ENCODE results near the gene ST8SIA5.

The ST8SIA5 gene

DNA sequence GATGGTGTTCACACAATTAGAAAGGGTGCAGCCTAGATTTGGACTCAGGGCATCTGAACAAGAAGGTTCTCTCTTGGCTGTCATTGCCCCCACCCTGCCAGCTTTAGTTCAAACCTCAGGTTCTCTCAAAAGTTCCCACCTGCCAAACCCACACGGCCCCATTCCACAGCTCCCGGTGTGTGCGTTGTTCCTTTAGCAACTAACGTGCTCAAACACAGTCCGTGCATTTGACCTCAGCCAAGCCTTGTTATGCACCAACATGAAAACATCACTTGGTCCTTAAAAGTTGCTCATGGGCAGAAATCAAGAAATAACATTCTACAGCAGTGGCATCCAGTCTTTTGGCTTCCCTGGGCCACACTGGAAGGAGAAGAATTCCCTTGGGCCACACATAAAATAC, 131.8 kb downstream of the ST8SIA5 start:
- TF ChIP-seq, protein P1, sequence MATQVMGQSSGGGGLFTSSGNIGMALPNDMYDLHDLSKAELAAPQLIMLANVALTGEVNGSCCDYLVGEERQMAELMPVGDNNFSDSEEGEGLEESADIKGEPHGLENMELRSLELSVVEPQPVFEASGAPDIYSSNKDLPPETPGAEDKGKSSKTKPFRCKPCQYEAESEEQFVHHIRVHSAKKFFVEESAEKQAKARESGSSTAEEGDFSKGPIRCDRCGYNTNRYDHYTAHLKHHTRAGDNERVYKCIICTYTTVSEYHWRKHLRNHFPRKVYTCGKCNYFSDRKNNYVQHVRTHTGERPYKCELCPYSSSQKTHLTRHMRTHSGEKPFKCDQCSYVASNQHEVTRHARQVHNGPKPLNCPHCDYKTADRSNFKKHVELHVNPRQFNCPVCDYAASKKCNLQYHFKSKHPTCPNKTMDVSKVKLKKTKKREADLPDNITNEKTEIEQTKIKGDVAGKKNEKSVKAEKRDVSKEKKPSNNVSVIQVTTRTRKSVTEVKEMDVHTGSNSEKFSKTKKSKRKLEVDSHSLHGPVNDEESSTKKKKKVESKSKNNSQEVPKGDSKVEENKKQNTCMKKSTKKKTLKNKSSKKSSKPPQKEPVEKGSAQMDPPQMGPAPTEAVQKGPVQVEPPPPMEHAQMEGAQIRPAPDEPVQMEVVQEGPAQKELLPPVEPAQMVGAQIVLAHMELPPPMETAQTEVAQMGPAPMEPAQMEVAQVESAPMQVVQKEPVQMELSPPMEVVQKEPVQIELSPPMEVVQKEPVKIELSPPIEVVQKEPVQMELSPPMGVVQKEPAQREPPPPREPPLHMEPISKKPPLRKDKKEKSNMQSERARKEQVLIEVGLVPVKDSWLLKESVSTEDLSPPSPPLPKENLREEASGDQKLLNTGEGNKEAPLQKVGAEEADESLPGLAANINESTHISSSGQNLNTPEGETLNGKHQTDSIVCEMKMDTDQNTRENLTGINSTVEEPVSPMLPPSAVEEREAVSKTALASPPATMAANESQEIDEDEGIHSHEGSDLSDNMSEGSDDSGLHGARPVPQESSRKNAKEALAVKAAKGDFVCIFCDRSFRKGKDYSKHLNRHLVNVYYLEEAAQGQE (IDR thresholded peaks at IDR 0.05; ENCODE audit: insufficient replicate concordance, low read depth), result no peak
- TF ChIP-seq POLR2AphosphoS5 (IDR thresholded peaks at IDR 0.05; ENCODE audit: low read depth) (no peak), SPI1 (IDR thresholded peaks at IDR 0.05; ENCODE audit: borderline replicate concordance, low read depth) (no peak), GABPA (IDR thresholded peaks at IDR 0.05; ENCODE audit: low read depth) (no peak)
- TF ChIP-seq, protein P2, sequence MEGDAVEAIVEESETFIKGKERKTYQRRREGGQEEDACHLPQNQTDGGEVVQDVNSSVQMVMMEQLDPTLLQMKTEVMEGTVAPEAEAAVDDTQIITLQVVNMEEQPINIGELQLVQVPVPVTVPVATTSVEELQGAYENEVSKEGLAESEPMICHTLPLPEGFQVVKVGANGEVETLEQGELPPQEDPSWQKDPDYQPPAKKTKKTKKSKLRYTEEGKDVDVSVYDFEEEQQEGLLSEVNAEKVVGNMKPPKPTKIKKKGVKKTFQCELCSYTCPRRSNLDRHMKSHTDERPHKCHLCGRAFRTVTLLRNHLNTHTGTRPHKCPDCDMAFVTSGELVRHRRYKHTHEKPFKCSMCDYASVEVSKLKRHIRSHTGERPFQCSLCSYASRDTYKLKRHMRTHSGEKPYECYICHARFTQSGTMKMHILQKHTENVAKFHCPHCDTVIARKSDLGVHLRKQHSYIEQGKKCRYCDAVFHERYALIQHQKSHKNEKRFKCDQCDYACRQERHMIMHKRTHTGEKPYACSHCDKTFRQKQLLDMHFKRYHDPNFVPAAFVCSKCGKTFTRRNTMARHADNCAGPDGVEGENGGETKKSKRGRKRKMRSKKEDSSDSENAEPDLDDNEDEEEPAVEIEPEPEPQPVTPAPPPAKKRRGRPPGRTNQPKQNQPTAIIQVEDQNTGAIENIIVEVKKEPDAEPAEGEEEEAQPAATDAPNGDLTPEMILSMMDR (IDR thresholded peaks at IDR 0.05; ENCODE audit: insufficient read depth, low read length), result no peak
- Histone ChIP-seq H3K4me3 (replicated peaks; ENCODE audit: insufficient read depth, low read length) (no peak overlapping the region), H3K27me3 (ENCODE audit: insufficient read depth, poor library complexity, severe bottlenecking) (no peaks in the 10 kb centered on the region), H3K27ac (replicated peaks) (no peak overlapping the region)
- no peak for DNase-seq (ENCODE audit: low read depth in 1 of 2, low spot score in 1 of 2)

DNA sequence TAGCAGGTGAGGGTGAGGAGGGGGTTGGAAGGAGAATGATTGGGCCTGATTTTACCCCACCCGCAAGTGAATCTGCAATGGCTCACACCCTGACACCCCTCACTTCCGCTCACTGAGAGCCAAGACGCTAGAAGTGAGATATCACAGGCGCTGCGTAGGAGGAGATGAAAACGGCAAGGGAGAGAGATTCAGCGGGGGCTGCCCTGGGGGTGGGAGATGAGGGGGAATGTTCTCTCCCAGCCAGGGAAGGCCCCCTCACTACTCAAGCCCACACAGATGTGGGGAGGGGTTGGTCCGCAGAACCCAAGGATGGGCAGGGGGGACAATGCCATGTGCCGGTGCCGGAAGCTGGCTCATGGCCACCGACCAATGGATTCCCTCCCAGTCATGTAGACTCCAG, 132.7 kb downstream of the ST8SIA5 start:
- Histone ChIP-seq H3K4me3 (replicated peaks; ENCODE audit: insufficient read depth, low read length) (no peak overlapping the region), H3K27ac (replicated peaks) (no peak overlapping the region), H3K27me3 (ENCODE audit: insufficient read depth, poor library complexity, severe bottlenecking) (peaks cover 4% of the 10 kb centered on the region)
- DNase-seq (ENCODE audit: low read depth in 1 of 2, low spot score in 1 of 2), result no peak
- TF ChIP-seq GABPA (IDR thresholded peaks at IDR 0.05; ENCODE audit: low read depth) (no peak), SPI1 (IDR thresholded peaks at IDR 0.05; ENCODE audit: borderline replicate concordance, low read depth) (no peak), POLR2AphosphoS5 (IDR thresholded peaks at IDR 0.05; ENCODE audit: low read depth) (no peak)
- TF ChIP-seq, protein P1 (IDR thresholded peaks at IDR 0.05; ENCODE audit: insufficient replicate concordance, low read depth), result no peak
- TF ChIP-seq, protein P2 (IDR thresholded peaks at IDR 0.05; ENCODE audit: insufficient read depth, low read length), result no peak

DNA sequence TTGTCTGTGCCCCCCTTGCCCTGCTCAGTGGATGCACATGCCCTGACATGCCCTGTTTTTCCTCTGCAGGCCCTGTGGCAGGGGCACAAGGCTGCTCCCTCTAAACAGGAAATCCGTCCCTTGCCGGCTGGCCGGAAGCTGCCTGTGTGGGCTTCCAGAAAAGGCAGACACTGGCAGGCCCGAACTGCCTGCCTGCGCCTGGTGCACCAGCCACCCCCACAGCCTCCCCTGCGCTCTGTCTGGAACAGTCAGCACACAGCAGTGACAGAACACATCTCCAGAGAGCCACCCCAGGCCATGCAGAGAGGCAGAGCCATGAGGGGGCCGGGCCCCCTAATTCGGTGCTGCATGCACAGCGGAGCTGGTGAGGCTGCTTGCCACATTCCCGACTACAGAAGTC, 133.3 kb downstream of the ST8SIA5 start:
- Histone ChIP-seq H3K27ac (replicated peaks) (no peak overlapping the region), H3K27me3 (ENCODE audit: insufficient read depth, poor library complexity, severe bottlenecking) (peaks cover 4% of the 10 kb centered on the region), H3K4me3 (replicated peaks; ENCODE audit: insufficient read depth, low read length) (no peak overlapping the region)
- DNase-seq (ENCODE audit: low read depth in 1 of 2, low spot score in 1 of 2), result no peak
- no peak for TF ChIP-seq POLR2AphosphoS5 (IDR thresholded peaks at IDR 0.05; ENCODE audit: low read depth)
- TF ChIP-seq SPI1 (IDR thresholded peaks at IDR 0.05; ENCODE audit: borderline replicate concordance, low read depth), result no peak
- TF ChIP-seq, protein P1 (IDR thresholded peaks at IDR 0.05; ENCODE audit: insufficient replicate concordance, low read depth), result no peak
- no peak for TF ChIP-seq GABPA (IDR thresholded peaks at IDR 0.05; ENCODE audit: low read depth)
- TF ChIP-seq, protein P2 (IDR thresholded peaks at IDR 0.05; ENCODE audit: insufficient read depth, low read length), result no peak

Data from HL-60 (cell line).